WTC11 (cell line): Measurements from ENCODE around the gene IPPK. TPM values are rescaled to one million over a fixed set of nuclear protein-coding genes. Genes with fewer than 3 reads are reported as not detected.

ENCODE experiments used
- ATAC-seq: fragments of 200-7000 bp; cut with Tn5 transposase; 2 replicates; pipeline ENCODE4 v1.10.0; 2021; ENCODE audit warnings: mild to moderate bottlenecking, moderate library complexity
- CTCF ChIA-PET: fragments of 300-600 bp; sonication (Branson Sonifier 250); formaldehyde crosslinking; loops from one replicate; lab custom pipeline; 2021; ENCODE audit warnings: antibody characterized with exemption; lab: Charles Lee
- POLR2A ChIA-PET: fragments of 350-600 bp; sonication (Branson Sonifier 250); formaldehyde crosslinking; loops from one replicate; lab custom pipeline; 2021; ENCODE audit warnings: antibody characterized with exemption; lab: Charles Lee
- DNase-seq: peaks from one replicate; pipeline ENCODE4 v3.0.0; 2021; ENCODE audit warnings: low spot score
- H3K27ac Mint-ChIP-seq: 2 replicates; pipeline ENCODE4 v1.8.0; 2021; ENCODE audit warnings: mixed read lengths
- H3K27me3 Mint-ChIP-seq: 2 replicates; pipeline ENCODE4 v1.8.0; 2021; ENCODE audit warnings: low read depth, mild to moderate bottlenecking, moderate library complexity, mixed read lengths
- H3K36me3 Mint-ChIP-seq: 2 replicates; pipeline ENCODE4 v1.8.0; 2021; ENCODE audit warnings: mixed read lengths
- H3K4me1 Mint-ChIP-seq: 2 replicates; pipeline ENCODE4 v1.8.0; 2022; ENCODE audit warnings: mixed read lengths
- H3K4me3 Mint-ChIP-seq: 2 replicates; pipeline ENCODE4 v1.8.0; 2021; ENCODE audit warnings: mild to moderate bottlenecking, moderate library complexity, mixed read lengths
- H3K9me3 Mint-ChIP-seq: 2 replicates; pipeline ENCODE4 v1.8.0; 2021; ENCODE audit warnings: mixed read lengths
- ATF2 ChIP-seq: sonication (generic); formaldehyde crosslinking; IDR thresholded peaks from 2 replicates; pipeline ENCODE4 v1.8.1; 2022; ENCODE audit warnings: low read depth, missing genetic modification reagents, borderline replicate concordance
- ESRRA ChIP-seq: sonication (generic); formaldehyde crosslinking; IDR thresholded peaks from 2 replicates; pipeline ENCODE4 v1.8.1; 2022; ENCODE audit warnings: mild to moderate bottlenecking, missing genetic modification reagents, borderline replicate concordance
- FOXP4 ChIP-seq: sonication (generic); formaldehyde crosslinking; IDR thresholded peaks from 2 replicates; pipeline ENCODE4 v1.8.0; 2022; ENCODE audit warnings: mild to moderate bottlenecking, missing genetic modification reagents
- GRHL2 ChIP-seq: fragments of 250-450 bp; sonication (Bioruptor Pico); IDR thresholded peaks from 2 replicates; pipeline ENCODE4 v1.8.0; 2022; ENCODE audit warnings: mild to moderate bottlenecking, moderate library complexity; ENCODE audit not compliant: insufficient replicate concordance, severe bottlenecking
- GTF2I ChIP-seq: fragments of 250-450 bp; sonication (Bioruptor Pico); conservative IDR thresholded peaks from 2 replicates; pipeline ENCODE4 v1.4.0; 2021; ENCODE audit warnings: mild to moderate bottlenecking
- HMGA2 ChIP-seq: fragments of 250-450 bp; sonication (Bioruptor Pico); IDR thresholded peaks from 2 replicates; pipeline ENCODE4 v1.4.0; 2021; ENCODE audit warnings: mild to moderate bottlenecking, moderate library complexity
- JAZF1 ChIP-seq: fragments of 250-450 bp; sonication (Bioruptor Pico); IDR thresholded peaks from 2 replicates; pipeline ENCODE4 v1.9.0; 2021; ENCODE audit warnings: moderate library complexity, mild to moderate bottlenecking, inconsistent platforms
- MYBL2 ChIP-seq: sonication (generic); formaldehyde crosslinking; IDR thresholded peaks from 2 replicates; pipeline ENCODE4 v1.8.1; 2023; ENCODE audit warnings: mild to moderate bottlenecking, moderate library complexity, missing genetic modification reagents
- NR1H2 ChIP-seq: sonication (generic); formaldehyde crosslinking; IDR thresholded peaks from 2 replicates; pipeline ENCODE4 v1.9.0; 2021; ENCODE audit warnings: mild to moderate bottlenecking, moderate library complexity, missing genetic modification reagents
- NR2C2 ChIP-seq: sonication (generic); formaldehyde crosslinking; IDR thresholded peaks from 2 replicates; pipeline ENCODE4 v1.8.0; 2022; ENCODE audit warnings: mild to moderate bottlenecking, missing genetic modification reagents
- PRDM15 ChIP-seq: sonication (generic); formaldehyde crosslinking; IDR thresholded peaks from 2 replicates; pipeline ENCODE4 v1.8.0; 2022; ENCODE audit warnings: missing genetic modification reagents
- SOX15 ChIP-seq: fragments of 250-450 bp; sonication (Bioruptor Pico); IDR thresholded peaks from 2 replicates; pipeline ENCODE4 v1.9.0; 2021; ENCODE audit warnings: mild to moderate bottlenecking
- TCF7 ChIP-seq: sonication (generic); formaldehyde crosslinking; IDR thresholded peaks from 2 replicates; pipeline ENCODE4 v1.8.0; 2022; ENCODE audit warnings: mild to moderate bottlenecking, low read depth, missing genetic modification reagents, moderate library complexity
- ZNF263 ChIP-seq: sonication (generic); formaldehyde crosslinking; IDR thresholded peaks from 2 replicates; pipeline ENCODE4 v1.8.1; 2022; ENCODE audit warnings: low read depth, mild to moderate bottlenecking, moderate library complexity, missing genetic modification reagents
- ZNF425 ChIP-seq: fragments of 250-450 bp; sonication (Bioruptor Pico); conservative IDR thresholded peaks from 2 replicates; pipeline ENCODE4 v1.9.0; 2021; ENCODE audit warnings: mild to moderate bottlenecking
- total RNA-seq: library from RNA; stranded (reverse); gene quantifications from 3 replicates; pipeline ENCODE4 v1.2.3, GENCODE V29; 2021
- TF ChIP-seq, protein P1 (sequence below): sonication (generic); formaldehyde crosslinking; IDR thresholded peaks from 2 replicates; pipeline ENCODE4 v1.8.1; 2023; ENCODE audit warnings: mild to moderate bottlenecking, missing genetic modification reagents, moderate library complexity
- TF ChIP-seq, protein P2 (sequence below): sonication (generic); formaldehyde crosslinking; IDR thresholded peaks from 2 replicates; pipeline ENCODE4 v1.8.1; 2022; ENCODE audit warnings: mild to moderate bottlenecking, moderate library complexity, missing genetic modification reagents

The IPPK gene
- total RNA-seq, 1 experiment from 2014 or later, result 8.6 TPM

DNA sequence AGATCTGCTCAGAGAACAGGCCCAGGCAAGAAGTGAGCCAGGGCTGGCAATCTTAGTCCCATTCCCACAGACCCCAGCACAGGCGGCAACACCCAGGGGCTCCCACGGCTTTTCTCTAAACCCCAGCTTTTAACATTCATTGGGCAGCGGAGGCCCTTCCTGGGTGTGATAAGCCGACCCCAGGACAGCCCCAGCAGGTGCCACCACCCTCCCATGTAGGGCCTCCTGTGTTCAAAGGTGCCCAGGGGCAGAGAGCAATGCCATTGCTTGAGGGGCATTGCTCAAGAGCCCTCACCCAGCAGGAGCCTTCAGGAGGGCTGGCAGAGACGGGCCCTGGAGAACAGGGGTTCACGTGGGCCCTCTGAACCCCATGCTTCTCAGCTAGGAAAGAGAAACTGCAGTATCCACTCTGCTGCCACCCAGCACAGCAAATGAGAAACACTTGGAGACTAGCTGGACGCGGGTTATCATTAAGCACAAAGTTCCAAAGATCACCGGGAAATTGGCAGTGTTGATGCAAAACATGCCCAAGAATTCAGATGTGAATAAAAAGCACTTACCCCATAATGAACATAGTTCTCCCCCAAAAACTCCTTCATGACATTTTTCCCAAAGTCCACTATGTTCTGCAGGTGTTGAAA, 13.9 kb downstream of the IPPK start:
- Mint-ChIP-seq H3K9me3 (no peaks in the 10 kb centered on the region), H3K4me1 (peaks cover 9% of the 10 kb centered on the region), H3K27ac (no peak overlapping the region), H3K36me3 (peaks cover 10% of the 10 kb centered on the region; the same call in 1 of the 2 replicates), H3K4me3 (no peak overlapping the region), H3K27me3 (no peaks in the 10 kb centered on the region)
- POLR2A ChIA-PET, result no interaction called here
- CTCF ChIA-PET, result no interaction called here
- ATAC-seq, result no peak
- DNase-seq, result no peak
- no peak for TF ChIP-seq JAZF1 (CRISPR knock-in tag)
- no peak for TF ChIP-seq ZNF263 (CRISPR knock-in tag)
- no peak for TF ChIP-seq ZNF425 (CRISPR knock-in tag)
- no peak for TF ChIP-seq SOX15
- TF ChIP-seq NR2C2 (CRISPR knock-in tag), result no peak
- no peak for TF ChIP-seq HMGA2 (CRISPR knock-in tag)
- TF ChIP-seq, protein P1, sequence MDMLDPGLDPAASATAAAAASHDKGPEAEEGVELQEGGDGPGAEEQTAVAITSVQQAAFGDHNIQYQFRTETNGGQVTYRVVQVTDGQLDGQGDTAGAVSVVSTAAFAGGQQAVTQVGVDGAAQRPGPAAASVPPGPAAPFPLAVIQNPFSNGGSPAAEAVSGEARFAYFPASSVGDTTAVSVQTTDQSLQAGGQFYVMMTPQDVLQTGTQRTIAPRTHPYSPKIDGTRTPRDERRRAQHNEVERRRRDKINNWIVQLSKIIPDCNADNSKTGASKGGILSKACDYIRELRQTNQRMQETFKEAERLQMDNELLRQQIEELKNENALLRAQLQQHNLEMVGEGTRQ (CRISPR knock-in tag), result no peak
- TF ChIP-seq FOXP4 (CRISPR knock-in tag), result no peak

DNA sequence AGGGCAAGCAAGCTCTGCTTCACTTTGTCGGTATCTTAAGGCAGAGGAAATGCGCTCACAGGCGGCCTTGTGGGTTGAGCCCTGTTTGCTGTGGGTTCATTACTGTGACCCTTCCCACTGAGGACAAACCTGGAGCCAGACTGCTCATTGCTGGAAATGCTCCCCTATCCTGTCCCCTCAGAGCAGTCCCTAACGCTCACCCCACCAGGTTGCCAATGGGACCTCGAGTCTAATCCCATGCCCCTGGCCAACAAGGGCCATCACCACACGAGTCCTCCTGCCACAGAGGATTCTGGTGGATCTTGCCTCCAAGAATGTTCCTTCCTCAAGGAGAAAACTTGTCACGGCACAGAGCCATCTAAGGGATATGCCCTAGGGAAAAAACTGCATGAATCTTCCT, 14.6 kb downstream of the IPPK start:
- no peak for TF ChIP-seq GRHL2 (CRISPR knock-in tag)
- TF ChIP-seq, protein P2, sequence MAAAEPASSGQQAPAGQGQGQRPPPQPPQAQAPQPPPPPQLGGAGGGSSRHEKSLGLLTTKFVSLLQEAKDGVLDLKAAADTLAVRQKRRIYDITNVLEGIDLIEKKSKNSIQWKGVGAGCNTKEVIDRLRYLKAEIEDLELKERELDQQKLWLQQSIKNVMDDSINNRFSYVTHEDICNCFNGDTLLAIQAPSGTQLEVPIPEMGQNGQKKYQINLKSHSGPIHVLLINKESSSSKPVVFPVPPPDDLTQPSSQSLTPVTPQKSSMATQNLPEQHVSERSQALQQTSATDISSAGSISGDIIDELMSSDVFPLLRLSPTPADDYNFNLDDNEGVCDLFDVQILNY (CRISPR knock-in tag), result no peak
- TF ChIP-seq MYBL2, result no peak
- no peak for TF ChIP-seq ESRRA (CRISPR knock-in tag)
- no peak for TF ChIP-seq ATF2 (CRISPR knock-in tag)
- TF ChIP-seq NR2C2 (CRISPR knock-in tag), result no peak
- no peak for TF ChIP-seq NR1H2
- no peak for TF ChIP-seq PRDM15 (CRISPR knock-in tag)
- TF ChIP-seq TCF7 (CRISPR knock-in tag), result no peak
- TF ChIP-seq GTF2I (CRISPR knock-in tag), result no peak
- Mint-ChIP-seq H3K36me3 (peaks cover 17% of the 10 kb centered on the region), H3K4me3 (no peak overlapping the region), H3K27me3 (no peaks in the 10 kb centered on the region), H3K4me1 (peaks cover 8% of the 10 kb centered on the region), H3K9me3 (no peaks in the 10 kb centered on the region), H3K27ac (peak overlapping the region; percentile 60; the same call in 1 of the 2 replicates)
- ChIA-PET POLR2A (no interaction called here), CTCF (no interaction called here)
- no peak for DNase-seq
- no peak for ATAC-seq
